K562 (cell line): ENCODE measurements around the gene LRRC51. TPM values are rescaled to one million over a fixed set of nuclear protein-coding genes. Genes with fewer than 3 reads are reported as not detected.

Experiments
- ATAC-seq: fragments of 200-7000 bp; cut with Tn5 transposase; 3 replicates; pipeline ENCODE4 v1.9.1; 2020; ENCODE audit warnings: moderate library complexity
- BruUV-seq: library from RNA; stranded (reverse); fragments of 400-500 nt; replicated peaks from 2 replicates; lab custom pipeline; 2021; lab: Mats Ljungman, UMichigan
- CTCF ChIA-PET: fragments of 300-600 bp; formaldehyde crosslinking; extraction: SDS; loops from one replicate; lab custom pipeline; 2021; ENCODE audit warnings: low intra/inter-chr PET ratio; lab: Yijun Ruan, JAX
- POLR2A ChIA-PET: fragments of 300-600, 350-650 bp; sonication (Branson Sonifier 250); formaldehyde crosslinking; extraction: SDS; loops from one replicate; lab custom pipeline; 2021; ENCODE audit warnings: antibody characterized with exemption, inconsistent platforms; lab: Yijun Ruan, JAX
- DNase-seq, 4 experiments: peaks; one replicate each; pipeline versions ENCODE4 v3.0.0 to v3.0.0-alpha.2; 2011 to 2018; ENCODE audit warnings: low spot score in 3 of 4, mixed read lengths in 3 of 4; ENCODE audit errors: extremely low read depth in 1 of 4
- FAIRE-seq: peaks from 2 replicates; lab custom pipeline; 2011; peaks lifted over from hg19 to GRCh38; lab: Jason Lieb, UNC
- H2AFZ ChIP-seq: 2 replicates; pipeline ENCODE4 v1.6.0; 2011; ENCODE audit warnings: low read depth, low read length, control low read depth, inconsistent platforms
- H3K27ac ChIP-seq: fragments of 200-600 bp; 3 replicates; pipeline ENCODE4 v1.8.0; 2011; ENCODE audit warnings: low read depth, mild to moderate bottlenecking, control low read depth, inconsistent platforms, low read length, moderate library complexity, mixed read lengths; ENCODE audit errors: extremely low read depth
- H3K27me3 ChIP-seq, 2 experiments: fragments of 300-600 bp in 1 of 2; 2 replicates in 1 of 2; 3 replicates in 1 of 2; pipeline versions ENCODE4 v1.6.0 to v1.8.0; 2011; ENCODE audit warnings: inconsistent platforms in 2 of 2, low read length in 2 of 2, mild to moderate bottlenecking in 1 of 2, mixed read lengths in 1 of 2, moderate library complexity in 1 of 2; ENCODE audit not compliant: control insufficient read depth in 2 of 2, insufficient read depth in 2 of 2
- H3K36me3 ChIP-seq: fragments of 300-600 bp; 3 replicates; pipeline ENCODE4 v1.8.0; 2011; ENCODE audit warnings: mild to moderate bottlenecking, low read length, inconsistent platforms; ENCODE audit not compliant: control insufficient read depth, insufficient read depth
- H3K4me1 ChIP-seq, 2 experiments: fragments of 200-600 bp in 1 of 2; replicated peaks in 1 of 2; 2 replicates in 1 of 2; 3 replicates in 1 of 2; pipeline versions ENCODE4 v1.5.1 to v1.8.0; 2011; ENCODE audit warnings: inconsistent platforms in 2 of 2, low read length in 2 of 2, mild to moderate bottlenecking in 1 of 2, mixed read lengths in 1 of 2, moderate library complexity in 1 of 2; ENCODE audit not compliant: control insufficient read depth in 2 of 2, insufficient read depth in 2 of 2
- H3K4me2 ChIP-seq: 2 replicates; pipeline ENCODE4 v1.6.1; 2011; ENCODE audit warnings: low read length, control low read depth, inconsistent platforms, mixed read lengths; ENCODE audit not compliant: insufficient read depth
- H3K4me3 ChIP-seq: fragments of 200-600 bp; sonication (generic), shearing (Covaris generic); 2 replicates; pipeline ENCODE4 v1.5.1; 2016; ENCODE audit warnings: control low read depth, inconsistent platforms
- H3K79me2 ChIP-seq: fragments of 200-600 bp; 3 replicates; pipeline ENCODE4 v1.8.0; 2011; ENCODE audit warnings: low read length, inconsistent platforms; ENCODE audit not compliant: control insufficient read depth, insufficient read depth
- H3K9ac ChIP-seq, 2 experiments: 2 replicates each; pipeline versions ENCODE4 v1.6.0 to v1.6.1; 2011; ENCODE audit warnings: low read depth in 2 of 2, low read length in 2 of 2, control low read depth in 1 of 2, inconsistent platforms in 1 of 2, mild to moderate bottlenecking in 1 of 2, mixed read lengths in 1 of 2; ENCODE audit not compliant: insufficient read depth in 1 of 2
- H3K9me1 ChIP-seq: one replicate; pipeline ENCODE4 v1.6.0; 2011; ENCODE audit warnings: inconsistent platforms, mild to moderate bottlenecking, low read length, moderate library complexity; ENCODE audit not compliant: control insufficient read depth, insufficient read depth
- H3K9me3 ChIP-seq: replicated peaks from 2 replicates; pipeline ENCODE4 v1.5.1; 2011; ENCODE audit warnings: low read depth, low read length, inconsistent platforms; ENCODE audit not compliant: control insufficient read depth, insufficient read depth
- H4K20me1 ChIP-seq: replicated peaks from 2 replicates; pipeline ENCODE4 v1.6.1; 2011; ENCODE audit warnings: low read length, inconsistent platforms, mixed read lengths; ENCODE audit not compliant: control insufficient read depth, insufficient read depth
- DIDO1 ChIP-seq: fragments of 450-650 bp; IDR thresholded peaks from 2 replicates; pipeline ENCODE4 v1.6.1; 2016; ENCODE audit warnings: low read depth, missing biosample characterization, missing genetic modification characterization
- DPF2 ChIP-seq: fragments of 450-650 bp; IDR thresholded peaks from 2 replicates; pipeline ENCODE4 v1.6.1; 2016
- KLF6 ChIP-seq: fragments of 250-450 bp; sonication (Bioruptor Pico); IDR thresholded peaks from 2 replicates; pipeline ENCODE4 v1.4.0; 2020; ENCODE audit warnings: mild to moderate bottlenecking, moderate library complexity, borderline replicate concordance
- NCOA2 ChIP-seq, 2 experiments: fragments of 450-650 bp; IDR thresholded peaks; 2 replicates each; pipeline ENCODE4 v1.6.1; 2018; ENCODE audit warnings: mild to moderate bottlenecking in 2 of 2, moderate library complexity in 1 of 2; ENCODE audit not compliant: partially characterized antibody in 2 of 2
- NFIX ChIP-seq: fragments of 250-450 bp; sonication (Bioruptor Pico); IDR thresholded peaks from 2 replicates; pipeline ENCODE4 v1.4.0; 2020; ENCODE audit warnings: low read depth, mild to moderate bottlenecking, moderate library complexity
- ZNF518B ChIP-seq: fragments of 250-450 bp; sonication (Bioruptor Pico); IDR thresholded peaks from 2 replicates; pipeline ENCODE4 v1.5.0; 2021; ENCODE audit warnings: mild to moderate bottlenecking, moderate library complexity
- WGBS: fragments of 100-300 bp; shearing (Covaris generic); methylation state at CpG from one replicate; pipeline ENCODE4 v1.1.6; 2016; ENCODE audit warnings: low coverage, mixed read lengths; ENCODE audit not compliant: insufficient coverage; ENCODE audit errors: missing lambda C conversion rate; 5-methylcytosine and 5-hydroxymethylcytosine counted together
- in situ Hi-C: fragments of 300-500 bp; cut with MboI; formaldehyde crosslinking; loops from 4 replicates; pipeline ENCODE4 v1.15.0; 2018; ENCODE audit warnings: inconsistent platforms, mixed read lengths
- intact Hi-C: fragments of 100-400 bp; cut with micrococcal nuclease; formaldehyde crosslinking; loops from 2 replicates; pipeline ENCODE4 v1.14.2; 2022
- polyA plus RNA-seq, 8 experiments: library from polyadenylated mRNA; depleted of rRNA in 4 of 8; stranded (reverse) in 5 of 8; unstranded in 3 of 8; fragments of >200 nt; fragmentation: Nextera tagmentation in 2 of 8; fragmentation: Illumina TruSeq in 1 of 8; extraction: Ambion mirVana in 2 of 8; extraction: Trizol in 1 of 8; gene quantifications; 2 replicates each; pipeline versions ENCODE4 v1.2.1 to v1.2.3, GENCODE V29; 2011 to 2014; ENCODE audit warnings: inconsistent platforms in 1 of 8, missing spikeins in 1 of 8
- total RNA-seq, 7 experiments: library from RNA; depleted of rRNA in 6 of 7; stranded (reverse); fragments of >200 nt in 6 of 7; fragmentation: Illumina TruSeq in 2 of 7; extraction: Trizol in 2 of 7; gene quantifications; 2 replicates each; pipeline versions ENCODE4 v1.2.1 to v1.2.3, GENCODE V29; 2011 to 2021; ENCODE audit warnings: low replicate concordance in 1 of 7
- TF ChIP-seq, protein P1 (sequence below): fragments of 450-650 bp; IDR thresholded peaks from 2 replicates; pipeline ENCODE4 v1.6.1; 2016; ENCODE audit warnings: missing biosample characterization, missing genetic modification characterization

The LRRC51 gene
- total and polyA plus RNA-seq, 9 of the 15 experiments (the other 6 are each of a cell fraction or from before 2014, with no cell fraction given): 4.7 to 10.6 (median 5.6) TPM

DNA sequence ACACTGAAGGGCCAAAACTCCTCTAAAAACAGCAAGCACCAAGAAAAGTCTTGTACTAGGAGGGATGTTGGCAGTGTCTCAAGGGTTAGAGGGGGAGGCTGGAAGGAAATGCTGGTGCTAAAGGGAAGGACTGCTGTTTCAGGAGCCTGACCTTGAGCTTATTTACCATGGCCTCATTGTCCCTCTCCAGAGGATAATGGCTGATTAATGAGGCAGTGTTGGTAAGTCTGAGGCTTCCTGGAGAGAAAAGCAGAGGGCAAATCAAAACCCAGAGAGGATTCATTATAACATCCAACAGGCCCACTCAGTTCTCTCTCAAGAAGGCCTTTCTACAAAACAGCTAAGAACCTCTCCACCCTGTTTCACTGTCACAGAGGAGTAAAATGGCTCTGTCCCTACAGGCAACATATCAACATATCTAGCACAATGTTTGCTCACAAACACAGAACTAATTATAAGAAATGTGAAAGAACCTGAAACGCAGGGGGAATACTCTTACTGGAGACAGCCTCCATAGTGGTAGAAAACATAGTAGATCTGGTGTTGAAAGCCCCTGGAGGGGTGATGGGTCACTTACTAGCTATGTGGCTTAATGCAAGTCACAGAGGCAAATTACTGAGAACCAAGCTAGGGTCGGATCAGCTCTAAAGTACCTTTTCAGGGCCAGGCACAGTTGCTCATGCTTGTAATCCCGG is 31.7 kb upstream of the LRRC51 start:
- H3K4me2 ChIP-seq: no peak overlapping the region
- H3K27ac ChIP-seq: no peak overlapping the region
- no peak for DNase-seq
- no peaks in the 10 kb centered on the region for H3K27me3 ChIP-seq
- H3K36me3 ChIP-seq: peaks cover 42% of the 10 kb centered on the region; the same call in 2 of the 3 replicates
- H3K9ac ChIP-seq: no peak overlapping the region
- CTCF ChIA-PET: no interaction called here
- H3K79me2 ChIP-seq: peaks cover 42% of the 10 kb centered on the region
- intact Hi-C loops: no loop called here
- FAIRE-seq: no peak
- TF ChIP-seq ZNF518B (CRISPR knock-in tag) (no peak), DPF2 (no peak), NFIX (CRISPR knock-in tag) (no peak), DIDO1 (tag) (no peak), KLF6 (CRISPR knock-in tag) (no peak), NCOA2 (IDR thresholded peaks at IDR 0.05; ENCODE audit: partially characterized antibody in 2 of 2) (no peak)
- TF ChIP-seq, protein P1, sequence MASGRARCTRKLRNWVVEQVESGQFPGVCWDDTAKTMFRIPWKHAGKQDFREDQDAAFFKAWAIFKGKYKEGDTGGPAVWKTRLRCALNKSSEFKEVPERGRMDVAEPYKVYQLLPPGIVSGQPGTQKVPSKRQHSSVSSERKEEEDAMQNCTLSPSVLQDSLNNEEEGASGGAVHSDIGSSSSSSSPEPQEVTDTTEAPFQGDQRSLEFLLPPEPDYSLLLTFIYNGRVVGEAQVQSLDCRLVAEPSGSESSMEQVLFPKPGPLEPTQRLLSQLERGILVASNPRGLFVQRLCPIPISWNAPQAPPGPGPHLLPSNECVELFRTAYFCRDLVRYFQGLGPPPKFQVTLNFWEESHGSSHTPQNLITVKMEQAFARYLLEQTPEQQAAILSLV (tag): no peak
- TF ChIP-seq, all 486 proteins: peak for 0
- no peak overlapping the region for H2AFZ ChIP-seq
- no peaks in the 10 kb centered on the region; the same call in 1 of the 2 replicates for H4K20me1 ChIP-seq
- ATAC-seq: no peak
- BruUV-seq: no TSS peak
- in situ Hi-C loops: no loop called here
- no peaks in the 10 kb centered on the region for H3K9me3 ChIP-seq
- no peak overlapping the region for H3K4me3 ChIP-seq
- H3K4me1 ChIP-seq: no peaks in the 10 kb centered on the region; a peak in 1 of 5 replicates
- 96% methylated on average over 3 of the region's 3 CpGs for WGBS
- POLR2A ChIA-PET: interaction anchor here (0.7 to 2.0 kb wide), 8 partner anchors 8 to 70 kb away, joined by 3 to 7 read pairs (median 4); no protein-coding TSS in a partner anchor
- H3K9me1 ChIP-seq: no peaks in the 10 kb centered on the region
